ENCODE results near the gene TOM1L2.

The TOM1L2 gene

GRCh38 chr17:17796787-17797061 lies 175.5 kb downstream of the TOM1L2 start:
- no peak for DNase-seq

- DNase-seq: no peak
These were observed 176.0 kb downstream of the TOM1L2 start for GRCh38 chr17:17795946-17796786.

GRCh38 chr17:17795296-17795695 lies 176.9 kb downstream of the TOM1L2 start:
- DNase-seq: no peak

GRCh38 chr17:17794382-17794781 lies 177.8 kb downstream of the TOM1L2 start:
- DNase-seq: no peak

Data from activated CD8-positive, alpha-beta memory T cell treated with anti-CD3 and anti-CD28 coated beads for 24 hours (primary cell).